ENCODE measurements around the gene ZIC5. TPM values are rescaled to one million over a fixed set of nuclear protein-coding genes. Genes with fewer than 3 reads are reported as not detected.

Gene ZIC5
- total RNA-seq, 4 donors from 2014 or later, result not detected

Other genes with a start within 250 kb of the ZIC5 start
- gene ZIC2, start 10.0 kb upstream of the ZIC5 start, total RNA-seq, result not detected
- 10 to 100 TPM; 13.1 to 87.8 (median 74.6) TPM for gene PCCA, start 117.3 kb upstream of the ZIC5 start, total RNA-seq

All from transverse colon (tissue), 4 donors.